ENCODE results near the gene CTNNBIP1. TPM values are rescaled to one million over a fixed set of nuclear protein-coding genes. Genes with fewer than 3 reads are reported as not detected.

The CTNNBIP1 gene
- total and polyA plus RNA-seq, 9 of the 15 experiments (the other 6 are each of a cell fraction or from before 2014, with no cell fraction given): 0.65 to 29.2 (median 14.7) TPM

DNA sequence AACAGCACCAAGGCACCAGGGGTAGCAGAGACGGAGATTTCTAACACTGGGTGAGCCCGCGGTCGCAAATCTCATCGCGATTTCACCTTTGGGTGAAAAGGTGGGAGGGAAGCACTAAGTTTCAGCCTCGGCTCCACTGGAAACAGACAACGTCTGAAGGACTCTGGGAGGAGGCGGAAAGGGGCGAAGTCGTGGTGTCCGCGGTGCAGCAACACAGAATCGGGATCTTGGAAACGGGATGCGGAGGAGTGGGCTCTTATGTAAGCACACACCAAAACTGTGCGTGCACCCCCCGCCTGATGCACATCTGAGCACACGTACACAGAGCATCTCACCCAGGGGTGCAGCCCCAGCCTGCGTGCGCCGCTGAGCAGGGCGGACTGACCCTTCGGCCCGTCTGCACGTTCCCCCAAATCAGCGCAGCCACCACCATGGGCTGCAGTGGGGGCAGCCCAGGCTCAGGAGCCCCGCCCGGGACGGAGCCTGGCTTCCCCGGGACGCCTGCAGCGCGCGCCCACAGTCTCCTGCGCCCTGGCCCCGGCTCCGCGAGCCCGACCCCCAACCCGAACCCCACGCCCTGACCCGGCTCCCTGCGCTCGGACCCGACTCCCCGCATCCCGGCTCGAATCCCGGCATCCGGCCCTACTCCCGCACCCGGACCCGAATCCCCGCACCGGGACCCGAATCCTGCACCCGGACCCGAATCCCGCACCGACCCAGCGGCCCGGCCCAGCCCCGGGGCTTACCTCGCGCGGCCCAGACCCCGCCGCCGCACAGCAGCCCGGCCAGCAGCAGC lies 87.0 kb downstream of the CTNNBIP1 start (continued):
- TF ChIP-seq CHD1 (IDR thresholded peaks at IDR 0.05; ENCODE audit: low read length) (peak; percentile 7), BRCA1 (IDR thresholded peaks at IDR 0.05) (no peak), BRCA1 (CRISPR knock-in tag; IDR thresholded peaks at IDR 0.05) (peak; percentile 69; the same call in 1 of the 2 replicates), PCBP1 (IDR thresholded peaks at IDR 0.05; ENCODE audit: low read depth, low read length, poor library complexity, severe bottlenecking) (peak; percentile 50), ZNF263 (CRISPR knock-in tag; IDR thresholded peaks at IDR 0.05; ENCODE audit: borderline replicate concordance) (no peak; the same call in 1 of the 2 replicates), U2AF1 (optimal IDR thresholded peaks at IDR 0.05; ENCODE audit: low read depth, low read length) (peak; percentile 47), CBFA2T2 (conservative IDR thresholded peaks at IDR 0.05) (no peak), SP1 (CRISPR knock-in tag; IDR thresholded peaks at IDR 0.05) (no peak), PHF21A (IDR thresholded peaks at IDR 0.05; ENCODE audit: borderline replicate concordance, low read depth) (0 out of 2 replicates have a peak, but pooled peaks have one; percentile 19), NRF1 (conservative IDR thresholded peaks at IDR 0.05 in 1 of 2, IDR thresholded peaks at IDR 0.05 in 1 of 2) (peak; percentile 9 to 36; a peak in 1 of 4 replicates), HDAC6 (IDR thresholded peaks at IDR 0.05; ENCODE audit: low read depth, low read length) (no peak), JUN (IDR thresholded peaks at IDR 0.05; ENCODE audit: borderline replicate concordance, low read depth, low read length) (no peak), JUN (CRISPR knock-in tag; IDR thresholded peaks at IDR 0.05; ENCODE audit: borderline replicate concordance) (no peak)
- TF ChIP-seq, protein P1, sequence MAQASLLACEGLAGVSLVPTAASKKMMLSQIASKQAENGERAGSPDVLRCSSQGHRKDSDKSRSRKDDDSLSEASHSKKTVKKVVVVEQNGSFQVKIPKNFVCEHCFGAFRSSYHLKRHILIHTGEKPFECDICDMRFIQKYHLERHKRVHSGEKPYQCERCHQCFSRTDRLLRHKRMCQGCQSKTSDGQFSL (CRISPR knock-in tag; IDR thresholded peaks at IDR 0.05): 0 out of 2 replicates have a peak, but pooled peaks have one; percentile 56
- TF ChIP-seq, protein P1 (tag; IDR thresholded peaks at IDR 0.05): no peak
- TF ChIP-seq, protein P2, sequence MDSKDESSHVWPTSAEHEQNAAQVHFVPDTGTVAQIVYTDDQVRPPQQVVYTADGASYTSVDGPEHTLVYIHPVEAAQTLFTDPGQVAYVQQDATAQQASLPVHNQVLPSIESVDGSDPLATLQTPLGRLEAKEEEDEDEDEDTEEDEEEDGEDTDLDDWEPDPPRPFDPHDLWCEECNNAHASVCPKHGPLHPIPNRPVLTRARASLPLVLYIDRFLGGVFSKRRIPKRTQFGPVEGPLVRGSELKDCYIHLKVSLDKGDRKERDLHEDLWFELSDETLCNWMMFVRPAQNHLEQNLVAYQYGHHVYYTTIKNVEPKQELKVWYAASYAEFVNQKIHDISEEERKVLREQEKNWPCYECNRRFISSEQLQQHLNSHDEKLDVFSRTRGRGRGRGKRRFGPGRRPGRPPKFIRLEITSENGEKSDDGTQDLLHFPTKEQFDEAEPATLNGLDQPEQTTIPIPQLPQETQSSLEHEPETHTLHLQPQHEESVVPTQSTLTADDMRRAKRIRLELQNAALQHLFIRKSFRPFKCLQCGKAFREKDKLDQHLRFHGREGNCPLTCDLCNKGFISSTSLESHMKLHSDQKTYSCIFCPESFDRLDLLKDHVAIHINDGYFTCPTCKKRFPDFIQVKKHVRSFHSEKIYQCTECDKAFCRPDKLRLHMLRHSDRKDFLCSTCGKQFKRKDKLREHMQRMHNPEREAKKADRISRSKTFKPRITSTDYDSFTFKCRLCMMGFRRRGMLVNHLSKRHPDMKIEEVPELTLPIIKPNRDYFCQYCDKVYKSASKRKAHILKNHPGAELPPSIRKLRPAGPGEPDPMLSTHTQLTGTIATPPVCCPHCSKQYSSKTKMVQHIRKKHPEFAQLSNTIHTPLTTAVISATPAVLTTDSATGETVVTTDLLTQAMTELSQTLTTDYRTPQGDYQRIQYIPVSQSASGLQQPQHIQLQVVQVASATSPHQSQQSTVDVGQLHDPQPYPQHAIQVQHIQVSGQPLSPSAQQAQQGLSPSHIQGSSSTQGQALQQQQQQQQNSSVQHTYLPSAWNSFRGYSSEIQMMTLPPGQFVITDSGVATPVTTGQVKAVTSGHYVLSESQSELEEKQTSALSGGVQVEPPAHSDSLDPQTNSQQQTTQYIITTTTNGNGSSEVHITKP (IDR thresholded peaks at IDR 0.05; ENCODE audit: partially characterized antibody): peak; percentile 12
- TF ChIP-seq, protein P3, sequence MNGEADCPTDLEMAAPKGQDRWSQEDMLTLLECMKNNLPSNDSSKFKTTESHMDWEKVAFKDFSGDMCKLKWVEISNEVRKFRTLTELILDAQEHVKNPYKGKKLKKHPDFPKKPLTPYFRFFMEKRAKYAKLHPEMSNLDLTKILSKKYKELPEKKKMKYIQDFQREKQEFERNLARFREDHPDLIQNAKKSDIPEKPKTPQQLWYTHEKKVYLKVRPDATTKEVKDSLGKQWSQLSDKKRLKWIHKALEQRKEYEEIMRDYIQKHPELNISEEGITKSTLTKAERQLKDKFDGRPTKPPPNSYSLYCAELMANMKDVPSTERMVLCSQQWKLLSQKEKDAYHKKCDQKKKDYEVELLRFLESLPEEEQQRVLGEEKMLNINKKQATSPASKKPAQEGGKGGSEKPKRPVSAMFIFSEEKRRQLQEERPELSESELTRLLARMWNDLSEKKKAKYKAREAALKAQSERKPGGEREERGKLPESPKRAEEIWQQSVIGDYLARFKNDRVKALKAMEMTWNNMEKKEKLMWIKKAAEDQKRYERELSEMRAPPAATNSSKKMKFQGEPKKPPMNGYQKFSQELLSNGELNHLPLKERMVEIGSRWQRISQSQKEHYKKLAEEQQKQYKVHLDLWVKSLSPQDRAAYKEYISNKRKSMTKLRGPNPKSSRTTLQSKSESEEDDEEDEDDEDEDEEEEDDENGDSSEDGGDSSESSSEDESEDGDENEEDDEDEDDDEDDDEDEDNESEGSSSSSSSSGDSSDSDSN (IDR thresholded peaks at IDR 0.05; ENCODE audit: borderline replicate concordance in 1 of 2, low read depth in 2 of 2, low read length in 2 of 2): 0 out of 4 replicates have a peak, but pooled peaks of 1 of the 2 experiments have one; percentile 58
- TF ChIP-seq, protein P4, sequence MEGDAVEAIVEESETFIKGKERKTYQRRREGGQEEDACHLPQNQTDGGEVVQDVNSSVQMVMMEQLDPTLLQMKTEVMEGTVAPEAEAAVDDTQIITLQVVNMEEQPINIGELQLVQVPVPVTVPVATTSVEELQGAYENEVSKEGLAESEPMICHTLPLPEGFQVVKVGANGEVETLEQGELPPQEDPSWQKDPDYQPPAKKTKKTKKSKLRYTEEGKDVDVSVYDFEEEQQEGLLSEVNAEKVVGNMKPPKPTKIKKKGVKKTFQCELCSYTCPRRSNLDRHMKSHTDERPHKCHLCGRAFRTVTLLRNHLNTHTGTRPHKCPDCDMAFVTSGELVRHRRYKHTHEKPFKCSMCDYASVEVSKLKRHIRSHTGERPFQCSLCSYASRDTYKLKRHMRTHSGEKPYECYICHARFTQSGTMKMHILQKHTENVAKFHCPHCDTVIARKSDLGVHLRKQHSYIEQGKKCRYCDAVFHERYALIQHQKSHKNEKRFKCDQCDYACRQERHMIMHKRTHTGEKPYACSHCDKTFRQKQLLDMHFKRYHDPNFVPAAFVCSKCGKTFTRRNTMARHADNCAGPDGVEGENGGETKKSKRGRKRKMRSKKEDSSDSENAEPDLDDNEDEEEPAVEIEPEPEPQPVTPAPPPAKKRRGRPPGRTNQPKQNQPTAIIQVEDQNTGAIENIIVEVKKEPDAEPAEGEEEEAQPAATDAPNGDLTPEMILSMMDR (IDR thresholded peaks at IDR 0.05 in 2 of 3, conservative IDR thresholded peaks at IDR 0.05 in 1 of 3; ENCODE audit: insufficient read depth in 2 of 3, low read depth in 1 of 3, low read length in 3 of 3): 0 out of 6 replicates have a peak, but pooled peaks of 1 of the 3 experiments have one; percentile 3
